HG02678 (cell line): ENCODE data around the gene ST8SIA5.

Experiments used
- ATAC-seq: cut with Tn5 transposase; IDR thresholded peaks from one replicate; pipeline ENCODE4 v1.9.1; 2021; ENCODE audit warnings: mild to moderate bottlenecking, moderate library complexity; ENCODE audit not compliant: unreplicated experiment

Gene ST8SIA5

GRCh38 chr18:46632401-46633071 is 124.3 kb downstream of the ST8SIA5 start:
- ATAC-seq: no peak

- ATAC-seq: no peak
These were observed 125.9 kb downstream of the ST8SIA5 start for GRCh38 chr18:46630991-46631390.

GRCh38 chr18:46630160-46630559 is 126.7 kb downstream of the ST8SIA5 start:
- no peak for ATAC-seq

- ATAC-seq: no peak
These were observed 127.5 kb downstream of the ST8SIA5 start for GRCh38 chr18:46629361-46629760.

GRCh38 chr18:46628206-46628605 is 128.6 kb downstream of the ST8SIA5 start:
- ATAC-seq: no peak

GRCh38 chr18:46627136-46627535 is 129.7 kb downstream of the ST8SIA5 start:
- ATAC-seq: no peak

GRCh38 chr18:46625069-46625468 is 131.8 kb downstream of the ST8SIA5 start:
- no peak for ATAC-seq

- no peak for ATAC-seq
These were observed 132.7 kb downstream of the ST8SIA5 start for GRCh38 chr18:46624127-46624526.

- ATAC-seq: no peak
These were observed 133.3 kb downstream of the ST8SIA5 start for GRCh38 chr18:46623541-46623940.

- ATAC-seq: no peak
These were observed 133.9 kb downstream of the ST8SIA5 start for GRCh38 chr18:46622999-46623398.

- no peak for ATAC-seq
These were observed 134.4 kb downstream of the ST8SIA5 start for GRCh38 chr18:46622451-46622850.

GRCh38 chr18:46621871-46622270 is 135.0 kb downstream of the ST8SIA5 start:
- no peak for ATAC-seq

GRCh38 chr18:46621111-46621766 is 135.6 kb downstream of the ST8SIA5 start:
- no peak for ATAC-seq

- ATAC-seq: no peak
These were observed 137.3 kb downstream of the ST8SIA5 start for GRCh38 chr18:46619559-46619958.
